HepG2 (cell line): ENCODE data around the gene AGAP1.

Source experiments
- CHD4 ChIP-seq: fragments of 200-600 bp; sonication (generic); IDR thresholded peaks from 2 replicates; pipeline ENCODE4 v1.7.0; 2017; ENCODE audit warnings: mild to moderate bottlenecking, low read length, borderline replicate concordance
- ELF1 ChIP-seq: sonication (generic); formaldehyde crosslinking; IDR thresholded peaks from 2 replicates; pipeline ENCODE4 v1.4.0; 2020; ENCODE audit warnings: missing genetic modification reagents
- MTA3 ChIP-seq: sonication (generic); formaldehyde crosslinking; IDR thresholded peaks from 2 replicates; pipeline ENCODE4 v1.4.0; 2020; ENCODE audit warnings: missing genetic modification reagents
- POLR2AphosphoS2 ChIP-seq: IDR thresholded peaks from 2 replicates; pipeline ENCODE4 v1.6.1; 2011; ENCODE audit warnings: low read depth, low read length, improper control_type of control experiment
- TAF15 ChIP-seq: fragments of 200-400 bp; formaldehyde crosslinking; IDR thresholded peaks from one replicate; pipeline ENCODE4 v1.6.1; 2018; ENCODE audit warnings: mild to moderate bottlenecking, low read depth, low read length; ENCODE audit not compliant: poor library complexity, severe bottlenecking
- ZFP1 ChIP-seq: IDR thresholded peaks from 2 replicates; pipeline ENCODE4 v1.6.1; 2016
- ZNF282 ChIP-seq: fragments of 450-650 bp; IDR thresholded peaks from 2 replicates; pipeline ENCODE4 v1.6.1; 2018; ENCODE audit not compliant: partially characterized antibody
- ZNF335 ChIP-seq: sonication (generic); formaldehyde crosslinking; IDR thresholded peaks from 2 replicates; pipeline ENCODE4 v1.4.0; 2020; ENCODE audit warnings: missing genetic modification reagents
- ZNF431 ChIP-seq: sonication (generic); formaldehyde crosslinking; IDR thresholded peaks from 2 replicates; pipeline ENCODE4 v1.9.0; 2022; ENCODE audit warnings: missing genetic modification reagents, low read depth, mild to moderate bottlenecking, borderline replicate concordance

- TF ChIP-seq TAF15 = no peak
- TF ChIP-seq MTA3 = no peak
- TF ChIP-seq ZNF335 (CRISPR knock-in tag) = no peak
- no peak for TF ChIP-seq ZNF431 (CRISPR knock-in tag)
- TF ChIP-seq POLR2AphosphoS2 = no peak
- no peak for TF ChIP-seq CHD4
- TF ChIP-seq ELF1 (CRISPR knock-in tag) = no peak
- no peak for TF ChIP-seq ZFP1
- no peak for TF ChIP-seq ZNF282
Observed at GRCh38 chr2:235582081-235582686, 88.3 kb downstream of the AGAP1 start.
